Cardiac fibroblast (primary cell): ENCODE results near the gene ATP10A.

Experiments used
- DNase-seq, 2 donors: peaks; one replicate each; pipeline versions ENCODE4 v3.0.0 to v3.0.0-alpha.2; 2010; ENCODE audit warnings: low read depth in 2 of 2
- H3K4me3 ChIP-seq, 2 donors: replicated peaks in 1 of 2; 1 replicate in 1 of 2; 2 replicates in 1 of 2; pipeline ENCODE4 v1.5.1; 2011; ENCODE audit warnings: low read depth in 2 of 2, low read length in 2 of 2, mild to moderate bottlenecking in 2 of 2, moderate library complexity in 1 of 2
- TF ChIP-seq, protein P1 (sequence below): IDR thresholded peaks from one replicate; pipeline ENCODE4 v1.5.1; 2011; ENCODE audit warnings: low read depth, mild to moderate bottlenecking, low read length, inconsistent platforms

The ATP10A gene

GRCh38 chr15:25771338-25771706, 91.8 kb downstream of the ATP10A start:
- no peak for DNase-seq
- no peak overlapping the region for H3K4me3 ChIP-seq
- TF ChIP-seq, protein P1, sequence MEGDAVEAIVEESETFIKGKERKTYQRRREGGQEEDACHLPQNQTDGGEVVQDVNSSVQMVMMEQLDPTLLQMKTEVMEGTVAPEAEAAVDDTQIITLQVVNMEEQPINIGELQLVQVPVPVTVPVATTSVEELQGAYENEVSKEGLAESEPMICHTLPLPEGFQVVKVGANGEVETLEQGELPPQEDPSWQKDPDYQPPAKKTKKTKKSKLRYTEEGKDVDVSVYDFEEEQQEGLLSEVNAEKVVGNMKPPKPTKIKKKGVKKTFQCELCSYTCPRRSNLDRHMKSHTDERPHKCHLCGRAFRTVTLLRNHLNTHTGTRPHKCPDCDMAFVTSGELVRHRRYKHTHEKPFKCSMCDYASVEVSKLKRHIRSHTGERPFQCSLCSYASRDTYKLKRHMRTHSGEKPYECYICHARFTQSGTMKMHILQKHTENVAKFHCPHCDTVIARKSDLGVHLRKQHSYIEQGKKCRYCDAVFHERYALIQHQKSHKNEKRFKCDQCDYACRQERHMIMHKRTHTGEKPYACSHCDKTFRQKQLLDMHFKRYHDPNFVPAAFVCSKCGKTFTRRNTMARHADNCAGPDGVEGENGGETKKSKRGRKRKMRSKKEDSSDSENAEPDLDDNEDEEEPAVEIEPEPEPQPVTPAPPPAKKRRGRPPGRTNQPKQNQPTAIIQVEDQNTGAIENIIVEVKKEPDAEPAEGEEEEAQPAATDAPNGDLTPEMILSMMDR, result no peak

DNA sequence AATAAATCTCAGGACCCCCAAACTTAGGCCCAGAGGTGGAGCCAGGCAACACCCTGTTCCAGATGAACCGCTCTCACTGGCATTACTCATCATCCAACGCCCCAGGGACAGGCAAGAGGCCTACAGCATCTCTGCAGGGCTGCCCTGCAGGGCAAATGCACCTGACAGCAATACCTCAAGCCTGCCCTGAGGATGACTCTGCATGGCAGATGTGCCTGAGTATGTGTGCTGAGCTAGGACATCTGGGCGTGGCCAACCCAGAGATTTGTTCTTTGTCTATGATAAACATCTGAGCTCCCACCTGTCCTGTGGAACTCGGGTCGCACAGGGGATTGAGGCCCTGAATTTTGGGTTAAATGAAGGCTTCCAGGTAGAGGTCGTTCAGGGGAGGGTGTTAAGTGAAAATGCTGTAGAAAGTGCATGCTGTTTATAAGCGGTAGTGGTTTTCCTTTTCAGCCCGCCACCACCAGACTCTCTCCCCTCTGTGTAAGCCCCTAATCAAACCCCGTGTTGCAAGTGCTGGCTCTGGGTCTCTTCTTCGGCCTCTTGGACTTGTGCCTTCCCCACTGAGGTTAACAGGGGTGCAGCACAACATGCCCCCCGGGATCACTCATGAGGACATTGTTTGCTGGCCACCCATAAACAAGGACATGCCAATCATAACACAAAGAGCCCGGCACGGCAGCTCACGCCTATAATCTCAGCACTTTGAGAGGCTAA, 92.3 kb downstream of the ATP10A start:
- no peak for DNase-seq
- TF ChIP-seq, protein P1, result no peak

DNA sequence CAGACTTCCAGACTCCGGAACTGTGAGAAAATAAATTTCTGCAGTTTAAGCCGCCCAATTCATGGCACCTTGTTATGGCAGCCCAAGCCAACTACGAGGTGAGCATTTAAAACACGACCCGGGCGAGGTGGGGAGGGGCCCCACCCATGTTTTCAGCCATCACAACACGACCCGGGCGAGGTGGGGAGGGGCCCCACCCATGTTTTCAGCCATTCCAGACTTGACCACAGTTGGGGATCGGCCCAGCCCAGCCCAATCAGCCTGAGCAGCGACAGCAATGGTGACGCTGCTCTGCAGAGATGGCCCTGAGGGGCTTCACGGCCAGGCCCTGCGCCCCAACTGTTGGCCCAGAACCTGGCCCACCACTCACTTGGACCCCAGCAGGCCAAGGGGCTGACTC, 93.1 kb downstream of the ATP10A start:
- TF ChIP-seq, protein P1, result no peak
- H3K4me3 ChIP-seq, result no peak overlapping the region
- DNase-seq, result no peak

More for the DNA sequence above, 92.3 kb downstream of the ATP10A start:
- no peak overlapping the region for H3K4me3 ChIP-seq

GRCh38 chr15:25768271-25768670, 94.9 kb downstream of the ATP10A start:
- no peak for DNase-seq
- no peak overlapping the region for H3K4me3 ChIP-seq
- TF ChIP-seq, protein P1, result no peak

DNA sequence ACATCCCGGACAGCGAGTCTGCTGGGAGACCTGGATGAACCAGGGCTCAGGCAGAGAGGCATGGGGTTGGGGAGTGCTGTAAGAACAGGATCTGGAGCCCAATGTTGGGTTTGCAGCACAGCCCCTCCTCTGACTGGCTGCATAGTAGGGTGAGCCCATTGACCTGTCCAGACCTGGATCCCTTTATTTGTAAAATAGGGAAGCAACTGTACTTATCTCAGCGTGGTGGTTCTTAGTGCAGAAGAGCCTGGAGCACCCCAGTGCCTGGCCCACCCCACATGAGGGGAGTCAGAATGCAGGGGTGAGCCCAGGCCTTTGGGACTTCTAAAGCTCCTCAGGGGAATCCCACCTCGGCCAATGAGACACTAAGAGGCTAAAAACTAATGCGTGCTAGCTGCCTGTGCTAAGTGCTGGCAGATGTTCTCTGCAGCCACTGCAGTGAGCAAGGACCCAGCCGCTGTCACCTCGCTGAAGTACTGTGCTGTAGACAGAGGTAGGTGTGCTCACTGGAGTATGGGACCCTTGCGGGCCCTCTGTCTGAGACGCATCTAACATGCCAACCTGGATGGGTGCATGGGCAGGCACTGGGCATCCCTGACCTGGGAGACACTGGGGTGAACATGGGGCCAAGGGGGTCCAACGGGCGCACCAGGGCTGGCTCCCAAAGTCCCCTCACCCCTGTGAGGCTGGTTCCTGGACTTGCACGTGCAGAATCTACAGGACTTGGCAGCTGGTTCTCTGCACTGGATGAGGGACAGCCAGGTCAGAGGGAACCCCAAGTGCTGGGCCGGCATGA, 95.6 kb downstream of the ATP10A start:
- H3K4me3 ChIP-seq, result no peak overlapping the region

DNA sequence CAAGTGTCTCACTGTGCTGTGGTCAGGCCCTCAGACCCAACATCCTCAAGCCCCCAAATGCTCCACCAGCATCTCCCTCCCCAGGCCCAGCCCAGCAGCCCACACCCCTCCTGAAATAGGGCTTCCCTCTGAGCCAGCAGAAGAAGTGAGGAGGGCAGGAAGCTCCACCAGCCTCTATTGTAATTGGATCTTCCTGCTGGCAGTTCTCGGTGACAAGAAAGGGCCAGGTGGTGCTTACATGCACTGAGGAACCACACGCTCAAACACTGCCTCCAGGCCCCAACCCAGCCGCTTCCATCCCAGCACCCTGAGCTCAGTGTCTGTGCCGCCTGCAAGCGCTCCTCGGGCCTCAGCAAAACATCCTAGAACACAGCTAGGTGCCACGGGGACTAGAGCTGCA, 96.7 kb downstream of the ATP10A start:
- no peak for DNase-seq
- TF ChIP-seq, protein P1, result no peak
- no peak overlapping the region for H3K4me3 ChIP-seq

More for the DNA sequence above, 95.6 kb downstream of the ATP10A start:
- no peak for DNase-seq
- TF ChIP-seq, protein P1, result no peak
